HG03175 (cell line): Measurements from ENCODE around the gene SHKBP1.

Source experiments
- ATAC-seq: cut with Tn5 transposase; IDR thresholded peaks from one replicate; pipeline ENCODE4 v1.9.1; 2021; ENCODE audit warnings: mild to moderate bottlenecking, moderate library complexity; ENCODE audit not compliant: unreplicated experiment

The SHKBP1 gene

DNA sequence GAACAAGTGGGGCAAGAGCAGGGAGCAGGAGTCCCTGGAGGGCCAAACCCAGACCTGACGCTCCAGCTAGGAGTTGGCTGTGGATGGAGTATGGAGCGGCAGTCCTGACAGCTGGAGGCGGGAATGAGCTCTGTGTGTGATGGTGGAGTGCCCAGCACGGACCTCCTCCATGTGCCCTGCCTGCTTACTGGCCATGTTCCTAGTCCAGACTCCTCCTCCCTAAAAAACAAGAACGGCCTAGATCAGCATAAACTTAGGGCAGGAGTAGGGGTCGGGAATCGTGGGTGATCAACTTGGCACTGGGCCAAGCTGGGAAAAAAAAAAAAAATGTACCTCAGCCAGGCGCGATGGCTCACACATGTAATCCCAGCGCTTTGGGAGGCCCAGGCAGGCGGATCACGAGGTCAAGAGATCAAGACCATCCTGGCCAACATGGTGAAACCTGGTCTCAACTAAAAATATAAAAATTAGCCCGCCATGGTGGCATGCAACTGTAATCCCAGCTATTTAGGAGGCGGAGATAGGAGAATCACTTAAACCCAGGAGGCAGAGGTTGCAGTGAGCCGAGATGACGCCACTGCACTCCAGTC lies 54.0 kb downstream of the SHKBP1 start:
- ATAC-seq, result no peak

DNA sequence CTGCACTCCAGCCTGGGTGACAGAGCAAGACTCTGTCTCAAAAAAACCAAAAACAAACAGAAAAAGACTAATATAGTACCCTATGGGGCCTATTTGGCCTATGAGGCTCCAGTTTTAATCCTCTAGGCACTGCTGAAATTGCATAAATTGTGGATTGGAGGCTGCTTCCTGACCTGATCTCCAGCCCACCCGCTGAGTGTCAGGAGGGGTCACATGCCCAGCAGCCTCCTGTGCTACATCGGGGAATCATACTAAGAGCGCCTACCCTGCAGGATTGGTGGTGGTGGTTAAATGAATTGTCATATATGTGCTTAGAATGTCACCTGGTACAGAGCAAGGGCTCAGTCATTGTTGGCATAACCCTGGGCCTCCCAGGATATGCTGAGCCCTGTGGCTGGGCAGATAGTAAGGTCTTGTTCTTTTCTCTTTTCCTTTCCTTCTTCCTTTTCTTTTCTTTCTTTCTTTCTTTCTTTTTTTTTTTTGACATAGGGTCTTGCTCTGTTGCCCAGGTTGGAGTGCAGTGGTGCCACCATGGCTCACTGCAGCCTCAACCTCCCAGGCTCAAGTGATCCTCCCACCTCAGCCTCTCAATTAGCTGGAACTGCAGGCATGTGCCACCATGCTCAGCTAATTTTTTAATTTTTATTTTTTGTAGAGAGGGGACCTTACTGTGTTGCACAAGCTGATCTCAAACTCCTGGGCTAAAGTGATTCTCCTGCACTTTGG lies 55.8 kb downstream of the SHKBP1 start:
- ATAC-seq, result no peak

DNA sequence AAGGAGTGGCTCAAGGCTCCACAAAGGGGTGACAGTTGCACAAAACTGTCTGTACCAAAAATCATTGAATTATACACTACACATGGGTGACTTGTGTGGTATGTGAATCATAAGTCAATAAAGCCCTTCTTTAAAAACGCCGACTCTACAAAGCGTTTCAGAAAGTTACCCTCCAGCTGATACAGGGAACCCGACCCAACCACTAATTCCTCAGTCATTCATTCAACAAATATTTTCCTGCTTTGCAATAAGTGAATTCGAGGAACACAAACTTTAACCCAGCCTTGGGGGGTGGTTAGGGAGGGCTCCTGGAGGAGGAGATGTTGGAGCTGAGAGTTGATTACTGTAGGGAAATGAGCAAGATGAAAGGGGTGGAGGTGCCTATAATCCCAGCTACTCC lies 56.5 kb downstream of the SHKBP1 start:
- ATAC-seq, result no peak

DNA sequence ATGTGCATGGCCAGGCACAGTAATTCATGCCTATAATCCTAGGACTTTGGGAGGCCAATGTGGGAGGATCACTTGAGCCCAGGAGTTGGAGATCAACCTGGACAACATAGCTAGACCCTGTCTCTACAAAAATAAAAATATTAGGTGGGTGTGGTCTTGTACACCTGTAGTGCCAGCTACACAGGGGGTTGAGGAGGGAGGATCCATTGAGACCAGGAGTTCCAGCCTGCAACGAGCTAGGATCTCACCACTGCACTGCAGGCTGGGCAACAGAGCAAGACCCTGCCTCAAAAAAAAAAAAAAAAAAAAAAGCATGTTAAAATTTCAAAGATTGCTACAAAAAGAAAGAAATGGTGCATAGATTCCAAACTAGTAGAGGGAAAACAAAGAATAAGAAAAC lies 61.7 kb downstream of the SHKBP1 start:
- ATAC-seq, result no peak

DNA sequence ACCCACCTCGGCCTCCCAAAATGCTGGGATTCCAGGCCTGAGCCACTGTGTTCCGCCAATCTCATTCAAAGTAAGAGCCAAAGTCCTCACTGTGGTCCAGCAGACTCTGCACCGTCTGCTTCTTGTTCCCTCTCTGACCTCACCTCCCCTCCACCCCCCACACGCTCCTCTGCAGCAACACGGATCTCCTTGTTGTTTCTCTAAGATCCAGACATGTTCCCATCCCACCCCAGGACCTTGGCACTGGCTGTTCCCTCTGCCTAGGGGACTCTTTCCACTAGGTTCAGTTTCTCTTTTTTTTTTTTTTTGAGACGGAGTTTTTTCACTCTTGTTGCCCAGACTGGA lies 62.9 kb downstream of the SHKBP1 start:
- no peak for ATAC-seq

DNA sequence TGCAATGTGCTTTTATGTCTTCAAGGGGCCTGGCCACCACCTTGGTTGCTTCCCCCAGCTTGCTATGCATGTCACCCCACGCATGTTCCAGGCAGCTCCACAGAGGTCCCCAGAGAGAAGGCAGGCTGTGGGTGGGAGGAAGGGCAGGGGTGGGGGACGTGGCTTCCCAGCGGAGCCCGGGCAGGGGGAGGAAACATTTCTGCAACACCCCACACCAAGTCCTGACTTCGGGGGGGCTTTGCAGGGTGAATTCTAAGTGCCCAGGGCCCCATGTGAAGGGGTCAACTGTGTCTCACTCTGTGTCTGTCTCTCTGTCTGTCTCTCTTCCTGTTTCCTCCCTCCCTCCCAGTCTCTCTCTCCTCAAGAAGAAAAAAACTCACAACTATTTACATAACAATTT lies 64.1 kb downstream of the SHKBP1 start:
- ATAC-seq, result no peak
